GM12864 (cell line): ENCODE data around the gene PLEKHS1.
A peak's percentile ranks its signal among the peaks of the same experiment; 100 is the strongest.
"Not testable (repeated sequence)": the region's sequence is repeated elsewhere in the genome, so short reads cannot be mapped to it uniquely, and the experiment has no call there.

Experiments
- DNase-seq: peaks from one replicate; pipeline ENCODE4 v3.0.0-alpha.2; 2011; ENCODE audit warnings: low read depth
- H3K4me3 ChIP-seq: 2 replicates; pipeline ENCODE4 v1.5.1; 2011; ENCODE audit warnings: mild to moderate bottlenecking, low read depth, low read length, control low read depth
- TF ChIP-seq, protein P1 (sequence below): IDR thresholded peaks from 2 replicates; pipeline ENCODE4 v1.5.1; 2011; ENCODE audit warnings: low read depth, mild to moderate bottlenecking, moderate library complexity, low read length, control low read depth, inconsistent platforms; ENCODE audit errors: missing control alignments

PLEKHS1 gene

DNA sequence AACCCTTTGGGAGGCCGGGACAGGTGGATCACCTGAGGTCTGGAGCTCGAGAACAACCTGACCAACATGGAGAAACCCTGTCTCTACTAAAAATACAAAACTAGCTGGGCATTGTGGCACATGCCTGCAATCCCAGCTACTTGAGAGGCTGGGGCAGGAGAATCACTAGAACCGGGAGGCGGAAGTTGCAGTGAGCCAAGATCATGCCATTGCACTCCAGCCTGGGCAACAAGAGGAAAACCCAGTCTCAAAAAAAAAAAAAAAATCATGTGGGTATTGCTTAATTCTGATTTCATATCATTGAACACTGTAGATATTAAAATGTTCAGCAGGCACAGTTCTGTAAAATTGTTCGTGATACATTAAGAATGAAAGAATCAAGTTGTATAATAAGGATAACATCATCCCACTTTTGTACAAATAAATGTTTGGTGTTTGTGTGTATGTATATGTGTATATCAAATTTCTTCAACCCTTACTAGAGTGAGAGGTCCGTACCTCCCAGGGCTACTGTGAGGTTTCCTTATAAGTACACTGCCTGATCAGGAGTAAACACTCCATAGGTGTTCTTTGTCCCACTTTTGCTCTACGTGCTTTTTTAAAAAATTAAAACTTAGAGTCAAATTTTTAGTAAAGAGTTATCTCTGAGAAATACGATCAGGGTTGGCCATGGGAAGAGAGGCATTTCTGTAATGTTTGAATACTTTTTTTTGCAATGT is 31.7 kb downstream of the PLEKHS1 start:
- no peak overlapping the region for H3K4me3 ChIP-seq
- DNase-seq, result no peak
- TF ChIP-seq, protein P1, sequence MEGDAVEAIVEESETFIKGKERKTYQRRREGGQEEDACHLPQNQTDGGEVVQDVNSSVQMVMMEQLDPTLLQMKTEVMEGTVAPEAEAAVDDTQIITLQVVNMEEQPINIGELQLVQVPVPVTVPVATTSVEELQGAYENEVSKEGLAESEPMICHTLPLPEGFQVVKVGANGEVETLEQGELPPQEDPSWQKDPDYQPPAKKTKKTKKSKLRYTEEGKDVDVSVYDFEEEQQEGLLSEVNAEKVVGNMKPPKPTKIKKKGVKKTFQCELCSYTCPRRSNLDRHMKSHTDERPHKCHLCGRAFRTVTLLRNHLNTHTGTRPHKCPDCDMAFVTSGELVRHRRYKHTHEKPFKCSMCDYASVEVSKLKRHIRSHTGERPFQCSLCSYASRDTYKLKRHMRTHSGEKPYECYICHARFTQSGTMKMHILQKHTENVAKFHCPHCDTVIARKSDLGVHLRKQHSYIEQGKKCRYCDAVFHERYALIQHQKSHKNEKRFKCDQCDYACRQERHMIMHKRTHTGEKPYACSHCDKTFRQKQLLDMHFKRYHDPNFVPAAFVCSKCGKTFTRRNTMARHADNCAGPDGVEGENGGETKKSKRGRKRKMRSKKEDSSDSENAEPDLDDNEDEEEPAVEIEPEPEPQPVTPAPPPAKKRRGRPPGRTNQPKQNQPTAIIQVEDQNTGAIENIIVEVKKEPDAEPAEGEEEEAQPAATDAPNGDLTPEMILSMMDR, result no peak

DNA sequence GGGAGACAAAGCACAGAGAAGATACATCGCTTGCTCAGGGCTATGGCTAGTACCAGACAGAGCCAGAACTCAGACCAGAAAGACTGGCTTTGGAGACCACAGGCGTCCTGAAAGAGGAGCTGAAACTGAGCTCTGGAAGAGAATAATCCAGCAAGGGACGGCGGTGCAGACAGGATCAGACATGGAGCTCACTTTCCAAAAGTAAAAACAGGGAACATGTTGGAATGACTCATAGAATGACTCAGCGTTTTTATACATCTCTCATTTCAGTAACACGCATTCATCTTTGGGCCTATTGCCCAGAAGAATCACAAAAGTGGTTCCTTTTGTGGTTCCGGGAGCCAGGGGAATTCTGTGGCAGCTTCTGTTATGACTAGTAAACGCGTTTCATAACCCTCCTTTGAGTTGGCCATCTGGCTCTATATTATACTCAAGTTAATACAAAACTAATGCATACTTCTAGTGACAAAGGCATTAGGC is 37.2 kb downstream of the PLEKHS1 start:
- DNase-seq, result peak; percentile 42
- no peak overlapping the region for H3K4me3 ChIP-seq
- TF ChIP-seq, protein P1, result no peak

DNA sequence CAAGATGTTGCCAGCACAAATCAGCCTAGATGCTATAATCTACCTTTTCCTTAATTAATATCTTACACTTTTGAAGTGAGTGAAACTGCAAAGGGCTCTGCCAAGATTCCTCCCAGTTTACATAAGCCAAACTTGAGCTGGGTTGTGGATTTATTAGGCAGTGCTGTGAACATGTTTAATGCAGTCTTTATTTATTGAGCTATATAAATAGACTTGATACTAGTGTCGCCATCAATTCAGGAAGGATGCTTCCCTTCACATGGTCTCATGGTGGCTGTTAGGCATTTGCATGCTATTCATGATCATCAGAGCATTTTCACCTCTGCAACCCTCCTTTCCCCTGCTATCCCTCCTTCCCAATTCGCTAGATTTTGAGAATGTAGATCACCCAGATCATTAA is 40.2 kb downstream of the PLEKHS1 start:
- DNase-seq, result no peak
- TF ChIP-seq, protein P1, result no peak
- H3K4me3 ChIP-seq, result no peak overlapping the region

DNA sequence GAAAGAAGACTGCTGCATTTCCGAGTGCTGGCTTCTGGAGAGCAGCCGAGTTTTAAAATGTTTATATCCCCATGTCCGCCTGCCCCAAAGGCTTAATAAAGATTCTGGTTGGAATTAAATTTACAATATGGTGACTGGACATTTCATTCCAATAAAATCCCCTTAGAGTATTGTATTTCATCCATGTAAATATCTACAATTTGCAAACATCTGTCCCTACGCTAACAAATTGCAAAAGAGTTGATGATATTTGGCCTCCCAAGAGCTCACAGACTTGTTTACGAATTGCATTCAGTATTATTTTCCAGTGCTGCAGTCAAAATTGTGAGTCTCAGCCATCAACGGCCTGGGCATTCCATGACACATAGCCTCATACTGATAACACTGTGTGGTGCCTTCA is 50.1 kb downstream of the PLEKHS1 start:
- DNase-seq, result no peak
- no peak overlapping the region for H3K4me3 ChIP-seq
- TF ChIP-seq, protein P1, result no peak

DNA sequence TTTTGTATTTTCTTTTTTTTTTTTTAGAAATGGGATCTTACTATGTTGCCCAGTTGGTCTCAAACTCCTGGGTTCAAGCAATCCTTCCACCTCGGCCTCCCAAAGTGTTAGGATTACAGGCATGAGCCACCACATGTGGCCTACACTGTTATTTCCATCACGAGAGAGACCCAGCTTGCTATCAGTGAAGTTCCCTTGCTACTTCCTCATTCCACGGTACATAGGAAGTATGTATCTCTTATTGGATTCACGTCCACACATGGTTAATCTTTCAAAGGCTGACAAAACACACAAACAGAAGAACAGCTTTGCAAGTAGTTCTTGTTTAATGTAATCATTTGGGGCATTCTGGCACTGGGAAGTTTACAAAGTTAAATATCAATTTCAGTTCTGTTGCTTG is 51.5 kb downstream of the PLEKHS1 start:
- no peak overlapping the region for H3K4me3 ChIP-seq
- DNase-seq, result no peak
- TF ChIP-seq, protein P1, result no peak

DNA sequence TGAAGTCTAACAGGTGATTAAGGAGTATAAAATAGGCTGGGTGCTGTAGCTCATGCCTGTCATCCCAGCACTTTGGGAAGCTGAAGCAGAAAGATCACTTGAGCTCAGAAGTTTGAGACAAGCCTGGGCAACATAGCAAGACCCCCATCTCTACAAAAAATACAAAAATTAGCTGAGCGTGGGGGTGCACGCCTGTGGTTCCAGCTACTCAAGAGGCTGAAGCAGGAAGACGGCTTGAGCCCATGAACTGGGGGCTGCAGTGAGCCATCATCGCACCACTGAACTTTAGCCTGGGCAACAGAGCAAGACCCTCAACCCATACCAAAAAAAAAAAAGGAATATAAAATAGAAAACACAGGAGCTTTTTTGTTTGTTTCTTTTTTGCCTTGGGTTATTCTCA is 55.0 kb downstream of the PLEKHS1 start:
- H3K4me3 ChIP-seq, result no peak overlapping the region
- no peak for DNase-seq
- TF ChIP-seq, protein P1, result no peak

DNA sequence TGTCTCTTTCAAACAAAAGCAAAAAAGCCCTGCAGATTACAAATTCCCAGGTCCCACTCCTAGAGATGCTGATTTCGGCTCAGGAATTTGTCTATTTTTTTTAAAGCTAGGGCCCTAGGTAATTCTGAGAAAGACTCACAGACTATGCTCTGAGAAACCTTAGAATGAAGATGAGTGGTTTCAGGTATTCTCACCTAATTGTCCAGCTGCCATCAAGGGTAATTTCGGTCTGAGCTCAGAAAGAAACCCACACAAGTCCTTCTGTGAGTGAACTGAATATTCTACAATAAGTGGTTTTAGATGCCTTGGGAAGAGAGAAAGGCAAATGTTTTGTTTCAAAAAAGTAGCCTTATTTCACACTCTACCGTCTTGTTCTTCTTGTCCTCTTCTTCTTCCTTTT is 56.7 kb downstream of the PLEKHS1 start:
- DNase-seq, result no peak
- no peak overlapping the region for H3K4me3 ChIP-seq
- TF ChIP-seq, protein P1, result no peak

GRCh38 chr10:113814700-113815099 is 63.2 kb downstream of the PLEKHS1 start:
- DNase-seq, H3K4me3 ChIP-seq: not testable (repeated sequence)
